ENCODE results near the gene A3GALT2. TPM values are rescaled to one million over a fixed set of nuclear protein-coding genes. Genes with fewer than 3 reads are reported as not detected.

Gene A3GALT2
- total RNA-seq, 1 donor from 2014 or later, result not detected

- peaks cover 80% of the 10 kb centered on the region for H4K20me1 ChIP-seq (ENCODE audit: low read depth)
- no peak for DNase-seq (ENCODE audit: low spot score)
- no peak overlapping the region for H3K9ac ChIP-seq
- Mint-ChIP-seq H3K27ac (peak overlapping the region; percentile 74), H3K4me1 (peaks cover 43% of the 10 kb centered on the region), H3K36me3 (peaks cover 59% of the 10 kb centered on the region), H3K9me3 (no peaks in the 10 kb centered on the region), H3K4me3 (no peak overlapping the region), H3K27me3 (ENCODE audit: insufficient read depth, low read depth) (peaks cover 3% of the 10 kb centered on the region)
- no peak overlapping the region for H3K4me2 ChIP-seq
- no peak overlapping the region for H3K27ac ChIP-seq
- peaks cover 38% of the 10 kb centered on the region for H3K4me1 ChIP-seq
- no peaks in the 10 kb centered on the region for H3K36me3 ChIP-seq
- peaks cover 14% of the 10 kb centered on the region for H3F3A ChIP-seq (ENCODE audit: low read depth)
- H3K9me3 ChIP-seq (ENCODE audit: low read depth), result no peaks in the 10 kb centered on the region
- H3K27me3 ChIP-seq, result no peaks in the 10 kb centered on the region
- no peak for TF ChIP-seq EZH2 (IDR thresholded peaks at IDR 0.05)
- no peak for TF ChIP-seq EZH2phosphoT487 (IDR thresholded peaks at IDR 0.05)
- TF ChIP-seq, protein P1, sequence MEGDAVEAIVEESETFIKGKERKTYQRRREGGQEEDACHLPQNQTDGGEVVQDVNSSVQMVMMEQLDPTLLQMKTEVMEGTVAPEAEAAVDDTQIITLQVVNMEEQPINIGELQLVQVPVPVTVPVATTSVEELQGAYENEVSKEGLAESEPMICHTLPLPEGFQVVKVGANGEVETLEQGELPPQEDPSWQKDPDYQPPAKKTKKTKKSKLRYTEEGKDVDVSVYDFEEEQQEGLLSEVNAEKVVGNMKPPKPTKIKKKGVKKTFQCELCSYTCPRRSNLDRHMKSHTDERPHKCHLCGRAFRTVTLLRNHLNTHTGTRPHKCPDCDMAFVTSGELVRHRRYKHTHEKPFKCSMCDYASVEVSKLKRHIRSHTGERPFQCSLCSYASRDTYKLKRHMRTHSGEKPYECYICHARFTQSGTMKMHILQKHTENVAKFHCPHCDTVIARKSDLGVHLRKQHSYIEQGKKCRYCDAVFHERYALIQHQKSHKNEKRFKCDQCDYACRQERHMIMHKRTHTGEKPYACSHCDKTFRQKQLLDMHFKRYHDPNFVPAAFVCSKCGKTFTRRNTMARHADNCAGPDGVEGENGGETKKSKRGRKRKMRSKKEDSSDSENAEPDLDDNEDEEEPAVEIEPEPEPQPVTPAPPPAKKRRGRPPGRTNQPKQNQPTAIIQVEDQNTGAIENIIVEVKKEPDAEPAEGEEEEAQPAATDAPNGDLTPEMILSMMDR (IDR thresholded peaks at IDR 0.05), result no peak
- H2AFZ ChIP-seq (replicated peaks), result no peak overlapping the region
- H3K4me3 ChIP-seq, result no peak overlapping the region
- peaks cover 65% of the 10 kb centered on the region for H3K79me2 ChIP-seq (ENCODE audit: low read depth)
Observed at GRCh38 chr1:33332881-33333280, 12.0 kb upstream of the A3GALT2 start.

DNA sequence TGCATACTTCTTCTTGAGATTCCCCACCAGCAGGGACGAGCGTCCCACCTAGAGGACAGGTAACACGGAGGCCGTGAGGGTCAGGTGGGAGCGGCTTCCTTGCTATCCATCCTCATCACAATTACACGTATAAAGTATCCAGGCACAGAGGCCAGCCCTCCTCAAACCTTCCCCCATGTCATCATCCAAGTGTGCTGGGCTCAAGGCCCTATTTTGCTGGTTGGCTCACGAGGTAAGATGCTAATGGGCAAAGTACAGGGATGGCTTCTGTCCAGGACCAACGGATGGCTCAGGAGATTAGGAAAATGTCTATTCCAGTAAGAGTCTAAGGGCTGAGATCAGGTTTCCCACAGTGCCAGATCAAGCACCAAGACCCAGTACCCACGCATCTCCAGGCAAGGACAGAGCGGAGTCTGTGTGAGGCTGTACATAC is 11.5 kb upstream of the A3GALT2 start:
- H3K4me3 ChIP-seq, result no peak overlapping the region
- no peak overlapping the region for H3K27ac ChIP-seq
- Mint-ChIP-seq H3K36me3 (peaks cover 59% of the 10 kb centered on the region), H3K27me3 (ENCODE audit: insufficient read depth, low read depth) (peaks cover 3% of the 10 kb centered on the region), H3K4me3 (peak overlapping the region; percentile 48), H3K27ac (peak overlapping the region; percentile 31), H3K4me1 (peaks cover 38% of the 10 kb centered on the region), H3K9me3 (no peaks in the 10 kb centered on the region)
- H3K27me3 ChIP-seq, result no peaks in the 10 kb centered on the region
- H4K20me1 ChIP-seq (ENCODE audit: low read depth), result peaks cover 74% of the 10 kb centered on the region
- peaks cover 9% of the 10 kb centered on the region for H3F3A ChIP-seq (ENCODE audit: low read depth)
- no peaks in the 10 kb centered on the region for H3K9me3 ChIP-seq (ENCODE audit: low read depth)
- H3K36me3 ChIP-seq, result no peaks in the 10 kb centered on the region
- TF ChIP-seq EZH2 (IDR thresholded peaks at IDR 0.05), result no peak
- TF ChIP-seq, protein P1 (IDR thresholded peaks at IDR 0.05), result no peak
- TF ChIP-seq EZH2phosphoT487 (IDR thresholded peaks at IDR 0.05), result no peak
- H3K9ac ChIP-seq, result no peak overlapping the region
- H3K4me1 ChIP-seq, result peaks cover 33% of the 10 kb centered on the region
- H3K79me2 ChIP-seq (ENCODE audit: low read depth), result peaks cover 60% of the 10 kb centered on the region
- H2AFZ ChIP-seq (replicated peaks), result no peak overlapping the region
- no peak overlapping the region for H3K4me2 ChIP-seq
- DNase-seq (ENCODE audit: low spot score), result no peak

GRCh38 chr1:33331444-33332356 is 10.8 kb upstream of the A3GALT2 start:
- Histone ChIP-seq H3F3A (ENCODE audit: low read depth) (peaks cover 3% of the 10 kb centered on the region), H4K20me1 (ENCODE audit: low read depth) (peaks cover 68% of the 10 kb centered on the region), H3K27me3 (no peaks in the 10 kb centered on the region), H3K79me2 (ENCODE audit: low read depth) (peaks cover 54% of the 10 kb centered on the region), H2AFZ (replicated peaks) (no peak overlapping the region), H3K36me3 (no peaks in the 10 kb centered on the region), H3K27ac (no peak overlapping the region), H3K4me2 (no peak overlapping the region), H3K9me3 (ENCODE audit: low read depth) (no peaks in the 10 kb centered on the region), H3K4me1 (peaks cover 26% of the 10 kb centered on the region), H3K9ac (no peak overlapping the region), H3K4me3 (no peak overlapping the region)
- Mint-ChIP-seq H3K27ac (peak overlapping the region; percentile 31), H3K4me1 (peaks cover 31% of the 10 kb centered on the region), H3K36me3 (peaks cover 59% of the 10 kb centered on the region), H3K4me3 (peak overlapping the region; percentile 48), H3K27me3 (ENCODE audit: insufficient read depth, low read depth) (peaks cover 3% of the 10 kb centered on the region), H3K9me3 (no peaks in the 10 kb centered on the region)
- no peak for DNase-seq (ENCODE audit: low spot score)
- TF ChIP-seq, protein P1 (IDR thresholded peaks at IDR 0.05), result no peak
- TF ChIP-seq EZH2 (IDR thresholded peaks at IDR 0.05), result no peak
- TF ChIP-seq EZH2phosphoT487 (IDR thresholded peaks at IDR 0.05), result no peak
